H1 (cell line): ENCODE measurements around the gene ACSL6. TPM values are rescaled to one million over a fixed set of nuclear protein-coding genes. Genes with fewer than 3 reads are reported as not detected.
"Not testable (repeated sequence)": the region's sequence is repeated elsewhere in the genome, so short reads cannot be mapped to it uniquely, and the experiment has no call there.

Experiments used
- CTCF ChIA-PET: fragments of 300-600 bp; sonication (Branson Sonifier 250); formaldehyde crosslinking; loops from one replicate; lab custom pipeline; 2021; ENCODE audit not compliant: partially characterized antibody; lab: Charles Lee
- POLR2A ChIA-PET: fragments of 300-600 bp; sonication (Branson Sonifier 250); formaldehyde crosslinking; loops from one replicate; lab custom pipeline; 2021; ENCODE audit warnings: inconsistent platforms; ENCODE audit not compliant: partially characterized antibody; lab: Charles Lee
- DNase-seq, 2 experiments: peaks; one replicate each; pipeline versions ENCODE4 v3.0.0 to v3.0.0-alpha.2; 2010 to 2022; ENCODE audit warnings: low spot score in 2 of 2, low read depth in 1 of 2, mixed read lengths in 1 of 2
- FAIRE-seq: peaks from 2 replicates; lab custom pipeline; 2011; peaks lifted over from hg19 to GRCh38; lab: Jason Lieb, UNC
- H2AFZ ChIP-seq: 2 replicates; pipeline ENCODE4 v1.8.1; 2012; ENCODE audit warnings: low read length, inconsistent platforms
- H2AK5ac ChIP-seq: 2 replicates; pipeline ENCODE4 v1.6.1; 2013; ENCODE audit warnings: low read depth, low read length
- H2BK120ac ChIP-seq: replicated peaks from 2 replicates; pipeline ENCODE3; 2013; ENCODE audit warnings: low read depth, low read length, inconsistent platforms
- H2BK12ac ChIP-seq: 2 replicates; pipeline ENCODE4 v1.6.1; 2013; ENCODE audit warnings: low read depth, low read length
- H2BK15ac ChIP-seq: 2 replicates; pipeline ENCODE4 v1.6.1; 2013; ENCODE audit warnings: low read length
- H2BK20ac ChIP-seq: 2 replicates; pipeline ENCODE4 v1.6.1; 2013; ENCODE audit warnings: low read length
- H2BK5ac ChIP-seq: 2 replicates; pipeline ENCODE4 v1.6.1; 2013; ENCODE audit warnings: low read depth, low read length
- H3K14ac ChIP-seq: 2 replicates; pipeline ENCODE4 v1.6.1; 2013; ENCODE audit warnings: inconsistent platforms; ENCODE audit not compliant: insufficient read length
- H3K18ac ChIP-seq: 2 replicates; pipeline ENCODE4 v1.6.1; 2013; ENCODE audit warnings: low read length; ENCODE audit errors: extremely low read depth
- H3K23ac ChIP-seq: 2 replicates; pipeline ENCODE4 v1.6.1; 2013; ENCODE audit warnings: inconsistent platforms; ENCODE audit not compliant: insufficient read length
- H3K23me2 ChIP-seq: 2 replicates; pipeline ENCODE4 v1.6.1; 2013; ENCODE audit warnings: low read depth, low read length
- H3K27ac ChIP-seq: 2 replicates; pipeline ENCODE4 v1.6.1; 2011; ENCODE audit warnings: low read depth, low read length, inconsistent platforms
- H3K27me3 ChIP-seq, 4 experiments: replicated peaks in 1 of 4; 1 replicate in 1 of 4; 2 replicates in 3 of 4; pipeline versions ENCODE4 v1.6.1 to v1.8.1; 2011 to 2013; ENCODE audit warnings: low read length in 3 of 4, mild to moderate bottlenecking in 3 of 4, inconsistent platforms in 2 of 4, mixed read lengths in 2 of 4, moderate library complexity in 1 of 4; ENCODE audit not compliant: control insufficient read depth in 3 of 4, insufficient read depth in 3 of 4; ENCODE audit errors: extremely low read depth in 1 of 4
- H3K36me3 ChIP-seq, 4 experiments: 2 replicates each; pipeline versions ENCODE4 v1.6.1 to v1.8.1; 2011 to 2013; ENCODE audit warnings: mild to moderate bottlenecking in 4 of 4, low read length in 3 of 4, moderate library complexity in 2 of 4, control low read depth in 1 of 4, inconsistent platforms in 1 of 4; ENCODE audit not compliant: insufficient read depth in 4 of 4, control insufficient read depth in 2 of 4
- H3K4ac ChIP-seq: replicated peaks from 2 replicates; pipeline ENCODE3; 2013; ENCODE audit warnings: low read length, low read depth, mixed read lengths, inconsistent platforms; ENCODE audit not compliant: insufficient read length
- H3K4me1 ChIP-seq, 4 experiments: replicated peaks in 1 of 4; 1 replicate in 1 of 4; 2 replicates in 3 of 4; pipeline versions ENCODE4 v1.6.1 to v1.8.1; 2011 to 2013; ENCODE audit warnings: low read length in 3 of 4, inconsistent platforms in 2 of 4, mixed read lengths in 1 of 4; ENCODE audit not compliant: insufficient read depth in 4 of 4, control insufficient read depth in 3 of 4
- H3K4me2 ChIP-seq, 2 experiments: 2 replicates each; pipeline versions ENCODE4 v1.6.1 to v1.8.1; 2011 to 2013; ENCODE audit warnings: low read depth in 2 of 2, low read length in 2 of 2, control low read depth in 1 of 2, inconsistent platforms in 1 of 2, mild to moderate bottlenecking in 1 of 2; ENCODE audit not compliant: insufficient read depth in 1 of 2
- H3K4me3 ChIP-seq, 4 experiments: fragments of 200-600, 300-600 bp in 1 of 4; sonication (generic), shearing (Covaris generic), sonication (Bioruptor Twin) in 1 of 4; 2 replicates each; pipeline versions ENCODE4 v1.5.1 to v1.8.1; 2011 to 2016; ENCODE audit warnings: low read length in 4 of 4, low read depth in 3 of 4, control low read depth in 2 of 4, inconsistent platforms in 2 of 4, mild to moderate bottlenecking in 2 of 4, mixed read lengths in 1 of 4, moderate library complexity in 1 of 4; ENCODE audit not compliant: insufficient read depth in 2 of 4; ENCODE audit errors: extremely low read depth in 1 of 4
- H3K56ac ChIP-seq: replicated peaks from 2 replicates; pipeline ENCODE3; 2013; ENCODE audit warnings: low read depth, mild to moderate bottlenecking, mixed read lengths, low read length, inconsistent platforms; ENCODE audit not compliant: insufficient read length
- H3K79me1 ChIP-seq: 2 replicates; pipeline ENCODE4 v1.6.1; 2013; ENCODE audit warnings: low read depth, low read length, control low read depth
- H3K79me2 ChIP-seq, 2 experiments: 2 replicates each; pipeline versions ENCODE4 v1.6.1 to v1.8.1; 2012 to 2013; ENCODE audit warnings: low read length in 2 of 2, mild to moderate bottlenecking in 2 of 2, inconsistent platforms in 1 of 2; ENCODE audit not compliant: insufficient read depth in 2 of 2, control insufficient read depth in 1 of 2
- H3K9ac ChIP-seq, 4 experiments: replicated peaks in 1 of 4; 1 replicate in 1 of 4; 2 replicates in 3 of 4; pipeline versions ENCODE4 v1.6.1 to v1.8.1; 2011 to 2013; ENCODE audit warnings: low read depth in 3 of 4, low read length in 3 of 4, control low read depth in 2 of 4, mild to moderate bottlenecking in 2 of 4, moderate library complexity in 2 of 4, inconsistent platforms in 1 of 4; ENCODE audit errors: extremely low read depth in 1 of 4
- H3K9me3 ChIP-seq, 2 experiments: 2 replicates each; pipeline versions ENCODE4 v1.6.1 to v1.8.1; 2012 to 2013; ENCODE audit warnings: mild to moderate bottlenecking in 2 of 2, moderate library complexity in 2 of 2, control low read depth in 1 of 2, inconsistent platforms in 1 of 2, low read depth in 1 of 2, low read length in 1 of 2, mixed read lengths in 1 of 2; ENCODE audit not compliant: insufficient read depth in 2 of 2
- H4K20me1 ChIP-seq, 2 experiments: replicated peaks in 1 of 2; 2 replicates each; pipeline versions ENCODE3 to v1.8.1; 2011 to 2013; ENCODE audit warnings: inconsistent platforms in 2 of 2, low read length in 2 of 2, mild to moderate bottlenecking in 1 of 2; ENCODE audit not compliant: insufficient read depth in 2 of 2, control insufficient read depth in 1 of 2
- H4K5ac ChIP-seq: 2 replicates; pipeline ENCODE4 v1.6.1; 2013; ENCODE audit warnings: low read length, low read depth, mixed read lengths, inconsistent platforms; ENCODE audit not compliant: insufficient read length
- H4K8ac ChIP-seq: 2 replicates; pipeline ENCODE4 v1.8.0; 2013; ENCODE audit warnings: mild to moderate bottlenecking, moderate library complexity, low read length, inconsistent platforms; ENCODE audit not compliant: insufficient read depth; ENCODE audit errors: extremely low read depth
- H4K91ac ChIP-seq: replicated peaks from 2 replicates; pipeline ENCODE3; 2013; ENCODE audit warnings: low read length, mixed read lengths, inconsistent platforms; ENCODE audit not compliant: insufficient read length
- WGBS, 2 experiments: shearing (Covaris generic) in 1 of 2; methylation state at CpG; one replicate each; pipeline versions ENCODE4 v1.1.6 to v1.1.7; 2013 to 2015; ENCODE audit warnings: low lambda C conversion rate in 2 of 2, mixed read lengths in 2 of 2, inconsistent platforms in 1 of 2, low coverage in 1 of 2, missing lambda C conversion rate in 1 of 2; ENCODE audit not compliant: insufficient replicate concordance in 2 of 2, insufficient coverage in 1 of 2, insufficient read length in 1 of 2; ENCODE audit errors: extremely low coverage in 1 of 2, missing lambda C conversion rate in 1 of 2; 5-methylcytosine and 5-hydroxymethylcytosine counted together
- polyA plus RNA-seq, 7 experiments: library from polyadenylated mRNA; depleted of rRNA in 3 of 7; stranded (reverse) in 5 of 7; unstranded in 2 of 7; fragments of >200 nt in 5 of 7; fragments of 200-250 nt in 2 of 7; gene quantifications; 1 replicate in 5 of 7; 2 replicates in 1 of 7; 4 replicates in 1 of 7; pipeline versions ENCODE4 v1.2.1 to v1.2.3, GENCODE V29; 2011 to 2013; ENCODE audit warnings: missing spikeins in 2 of 7, mixed read lengths in 2 of 7
- total RNA-seq: library from RNA; stranded (reverse); fragmentation: NEBNext Ultra II Directional; extraction: Animal tissue kit (Norgen Biotek cat#: 25700); gene quantifications from 2 replicates; pipeline ENCODE4 v1.2.1, GENCODE V29; 2021

Gene ACSL6
- total and polyA plus RNA-seq, 2 of the 8 experiments (the other 6 are each of a cell fraction or from before 2014, with no cell fraction given) = 2.3 to 2.4 TPM

- H3K27ac ChIP-seq, H3K4me3 ChIP-seq, H4K8ac ChIP-seq, H4K91ac ChIP-seq, H2BK12ac ChIP-seq, H4K20me1 ChIP-seq, H2AK5ac ChIP-seq, H3K4ac ChIP-seq, H2BK120ac ChIP-seq, H3K79me2 ChIP-seq, FAIRE-seq, H3K4me2 ChIP-seq, H3K9me3 ChIP-seq, H3K27me3 ChIP-seq, POLR2A ChIA-PET, H3K56ac ChIP-seq, H3K23ac ChIP-seq, H3K79me1 ChIP-seq, H2BK20ac ChIP-seq, H3K14ac ChIP-seq, H2AFZ ChIP-seq, CTCF ChIA-PET, H3K9ac ChIP-seq, H3K18ac ChIP-seq, H3K23me2 ChIP-seq, DNase-seq, H3K36me3 ChIP-seq, H3K4me1 ChIP-seq, H2BK5ac ChIP-seq, H2BK15ac ChIP-seq, H4K5ac ChIP-seq: not testable (repeated sequence)
- WGBS, 2 experiments = 96% methylated on average over 1 of the region's 1 CpG; no CpG with 5 or more reads in 1 of the 2 experiments
These were observed 109.2 kb downstream of the ACSL6 start for GRCh38 chr5:131902266-131902665.

Other genes with a start within 250 kb of the ACSL6 start
- 17.1 and 17.3 TPM in 2 replicates for gene FNIP1, start 214.6 kb downstream of the ACSL6 start, total RNA-seq
- 2.8 and 3.5 TPM in 2 replicates for gene FNIP1, start 214.6 kb downstream of the ACSL6 start, polyA plus RNA-seq (2011; rRNA removed)
- not detected in 2 replicates for gene MEIKIN, start 66.0 kb downstream of the ACSL6 start, total RNA-seq
- not detected in 2 replicates for gene MEIKIN, start 66.0 kb downstream of the ACSL6 start, polyA plus RNA-seq (2011; rRNA removed)
- gene IL3, start 49.0 kb upstream of the ACSL6 start, total RNA-seq = not detected in 2 replicates
- gene IL3, start 49.0 kb upstream of the ACSL6 start, polyA plus RNA-seq (2011; rRNA removed) = not detected in 2 replicates
- gene CSF2, start 62.1 kb upstream of the ACSL6 start, total RNA-seq = not detected in 2 replicates
- not detected in 2 replicates for gene CSF2, start 62.1 kb upstream of the ACSL6 start, polyA plus RNA-seq (2011; rRNA removed)
- gene P4HA2, start 216.2 kb upstream of the ACSL6 start, total RNA-seq = 7.4 and 8.2 TPM in 2 replicates
- gene P4HA2, start 216.2 kb upstream of the ACSL6 start, polyA plus RNA-seq (2011; rRNA removed) = 8.9 and 9.3 TPM in 2 replicates
- gene PDLIM4, start 246.0 kb upstream of the ACSL6 start, total RNA-seq = 8.3 and 10.7 TPM in 2 replicates
- gene PDLIM4, start 246.0 kb upstream of the ACSL6 start, polyA plus RNA-seq (2011; rRNA removed) = 29.1 and 37.7 TPM in 2 replicates